Stimulated activated CD4-positive, alpha-beta T cell treated with anti-CD3 and anti-CD28 coated beads, TNF-alpha, amount 100 ng/mL, for 1 hour (primary cell): ENCODE results near the gene TRIO.
"Not testable (repeated sequence)": the region's sequence is repeated elsewhere in the genome, so short reads cannot be mapped to it uniquely, and the experiment has no call there.

Experiments used
- DNase-seq, 3 donors: peaks; one replicate each; pipeline ENCODE4 v3.0.0-alpha.2; 2020; ENCODE audit warnings: low read depth in 3 of 3, low spot score in 1 of 3

The TRIO gene

DNA sequence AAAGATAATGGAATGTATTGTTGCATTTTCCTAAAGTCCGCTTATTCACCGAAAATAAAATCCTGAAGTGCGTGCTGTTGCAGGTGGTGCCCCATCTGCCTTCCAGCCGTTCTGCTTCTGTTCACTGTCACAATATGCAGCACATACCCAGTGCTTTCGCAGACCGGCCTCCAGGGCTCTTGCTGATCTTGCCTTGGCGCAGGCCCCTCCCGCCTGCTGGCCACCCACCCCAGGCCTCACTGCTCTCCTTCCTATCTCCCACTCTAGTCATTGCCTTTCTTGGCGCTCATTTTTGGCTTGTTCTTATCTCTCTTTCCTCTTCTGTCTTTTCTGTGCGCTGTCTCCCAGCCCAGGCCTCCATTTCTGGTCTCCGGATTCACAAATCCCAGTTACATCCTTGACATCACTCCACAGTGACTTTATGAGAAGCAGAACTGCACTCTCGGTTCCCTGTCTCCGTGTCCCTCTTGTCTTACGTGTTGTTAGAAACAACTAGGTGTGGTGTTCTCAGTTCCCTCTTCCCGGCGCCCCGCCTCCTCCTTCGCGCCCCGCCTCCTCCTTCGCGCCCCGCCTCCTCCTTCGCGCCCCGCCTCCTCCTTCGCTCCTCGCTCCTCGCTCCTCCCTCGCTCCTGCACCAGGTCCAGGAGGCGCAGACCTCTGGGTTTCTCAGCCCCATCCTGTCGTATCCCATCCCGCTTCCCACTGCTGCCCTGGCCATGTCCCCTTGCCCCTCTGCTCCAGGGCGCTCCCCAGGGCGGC is 236.8 kb downstream of the TRIO start:
- no peak for DNase-seq

DNA sequence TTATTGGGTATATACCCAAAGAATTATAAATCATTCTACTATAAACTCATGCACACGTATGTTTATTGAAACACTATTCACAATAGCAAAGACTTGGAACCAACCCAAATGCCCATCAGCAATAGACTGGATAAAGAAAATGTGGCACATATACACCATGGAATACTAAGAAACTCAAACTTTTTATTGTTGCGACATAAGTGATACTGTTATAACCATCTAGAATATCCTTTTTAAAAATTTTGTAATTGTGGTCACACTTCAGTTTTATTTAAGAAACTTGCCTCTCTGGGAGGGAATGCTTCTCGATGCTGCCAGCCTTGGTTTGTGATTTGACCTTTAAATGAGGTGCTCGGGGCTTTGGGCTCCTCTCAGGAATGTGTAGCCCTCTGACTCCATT is 237.6 kb downstream of the TRIO start:
- no peak for DNase-seq

DNA sequence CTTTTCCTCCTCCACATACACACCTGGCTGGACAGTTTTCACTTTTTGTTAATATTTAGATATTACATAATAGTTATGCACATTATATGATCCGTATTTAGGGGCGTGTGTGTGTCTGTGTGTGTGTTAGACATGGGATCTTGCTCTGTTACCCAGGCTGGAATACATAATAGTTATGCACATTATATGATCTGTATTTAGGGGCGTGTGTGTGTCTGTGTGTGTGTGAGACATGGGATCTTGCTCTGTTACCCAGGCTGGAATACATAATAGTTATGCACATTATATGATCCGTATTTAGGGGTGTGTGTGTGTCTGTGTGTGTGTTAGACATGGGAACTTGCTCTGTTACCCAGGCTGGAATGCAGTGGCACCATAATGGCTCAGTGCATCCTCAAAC is 239.5 kb downstream of the TRIO start:
- DNase-seq: no peak

DNA sequence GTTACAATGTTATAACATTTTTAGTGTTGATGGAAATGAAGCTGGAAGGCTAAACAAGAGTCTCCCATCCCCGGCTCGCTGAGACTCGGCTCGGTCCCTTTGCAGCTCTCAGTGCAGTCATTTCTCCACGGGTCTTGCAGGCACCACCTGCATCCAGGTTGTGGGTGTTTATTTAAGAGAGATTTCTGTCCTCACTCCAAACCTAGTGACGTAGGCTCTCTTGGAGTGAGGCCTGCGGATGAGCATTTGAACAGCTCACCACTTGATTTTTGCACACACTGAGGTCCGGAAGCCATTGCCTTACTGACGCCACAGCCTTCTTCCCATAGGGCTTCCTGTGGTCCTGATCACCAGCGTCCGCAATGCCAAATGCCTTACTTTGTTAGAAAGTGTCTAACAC is 240.8 kb downstream of the TRIO start:
- DNase-seq: no peak

DNA sequence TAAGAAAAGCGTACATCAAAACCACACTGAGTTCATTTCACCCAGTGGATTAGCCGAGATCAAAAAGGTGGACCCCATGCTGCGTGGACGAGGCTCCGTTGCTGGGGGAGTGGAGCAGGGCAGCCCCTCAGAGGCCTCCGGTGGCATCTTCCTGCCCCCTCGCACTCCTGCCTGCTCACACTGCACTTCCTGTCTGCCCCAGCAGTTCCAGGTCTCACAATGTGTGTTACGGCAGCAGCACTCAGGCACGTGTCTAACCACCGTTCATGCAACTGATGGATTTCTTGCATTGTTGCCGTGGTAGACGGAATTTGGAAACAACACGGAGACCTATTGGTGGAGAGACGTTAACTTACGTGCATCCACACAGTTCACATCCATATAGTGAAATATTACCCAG is 241.9 kb downstream of the TRIO start:
- DNase-seq: no peak

DNA sequence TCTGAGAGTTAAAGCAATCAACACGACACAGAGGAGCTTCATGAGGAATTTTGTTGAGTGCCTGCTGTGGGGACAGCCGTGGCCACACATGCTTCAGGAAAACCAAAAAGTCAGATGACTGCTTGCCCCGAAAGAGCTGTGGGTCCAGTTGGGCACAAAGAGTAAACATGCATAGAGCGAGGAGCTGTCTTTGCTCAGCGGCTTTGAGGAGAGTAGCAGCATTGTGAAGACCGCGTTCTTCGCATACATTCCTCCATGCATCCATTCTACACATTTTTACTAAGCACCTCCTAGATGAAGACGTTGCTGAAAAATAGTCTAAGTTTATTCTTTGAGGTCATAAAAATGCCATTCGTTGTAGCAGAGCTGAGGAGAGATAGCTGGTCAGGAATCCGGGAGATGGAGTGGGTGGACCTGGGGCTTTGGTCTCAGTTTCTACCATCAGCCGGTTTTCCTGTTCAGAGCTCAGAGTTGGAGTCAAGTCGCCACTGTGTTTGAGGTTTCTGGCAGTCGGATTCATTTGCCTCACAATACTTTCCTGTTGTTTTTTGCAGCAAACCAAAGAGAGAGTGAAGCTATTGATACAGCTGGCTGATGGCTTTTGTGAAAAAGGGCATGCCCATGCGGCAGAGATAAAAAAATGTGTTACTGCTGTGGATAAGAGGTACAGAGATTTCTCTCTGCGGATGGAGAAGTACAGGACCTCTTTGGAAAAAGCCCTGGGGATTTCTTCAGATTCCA is 243.9 kb downstream of the TRIO start:
- no peak for DNase-seq

DNA sequence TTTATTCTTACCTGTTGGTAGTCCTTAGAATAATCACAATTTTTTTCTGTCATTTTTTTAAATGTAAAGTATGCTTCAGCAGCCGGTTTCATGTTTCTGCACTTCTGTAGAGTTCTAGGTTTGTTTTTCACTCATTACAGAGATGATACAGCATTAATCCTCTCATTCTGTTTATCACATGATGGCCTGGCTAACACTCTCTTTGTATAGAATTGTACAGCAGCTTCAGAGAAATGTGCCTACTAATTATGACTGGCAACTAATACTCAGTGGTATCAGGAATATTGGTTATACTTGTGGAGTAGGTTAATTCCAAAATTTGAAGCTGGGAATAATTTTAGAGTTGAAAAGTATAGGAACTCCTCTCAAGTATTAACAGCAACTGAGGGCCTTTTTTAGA is 245.6 kb downstream of the TRIO start:
- no peak for DNase-seq

DNA sequence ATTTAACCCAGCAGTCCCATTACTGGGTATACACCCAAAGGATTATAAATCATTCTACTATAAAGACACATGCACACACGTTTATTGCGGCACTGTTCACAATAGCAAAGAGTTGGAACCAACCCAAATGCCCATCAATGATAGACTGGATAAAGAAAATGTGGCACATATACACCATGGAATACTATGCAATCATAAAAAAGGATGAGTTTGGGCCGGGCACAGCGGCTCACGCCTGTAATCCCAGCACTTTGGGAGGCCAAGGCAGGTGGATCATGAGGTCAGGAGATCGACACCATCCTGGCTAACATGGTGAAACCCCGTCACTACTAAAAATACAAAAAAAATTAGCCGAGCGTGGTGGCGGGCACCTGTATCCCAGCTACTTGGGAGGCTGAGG is 249.4 kb downstream of the TRIO start:
- not testable (repeated sequence) for DNase-seq

- no peak for DNase-seq
Measured at GRCh38 chr5:14394365-14394764, 251.2 kb downstream of the TRIO start.

DNA sequence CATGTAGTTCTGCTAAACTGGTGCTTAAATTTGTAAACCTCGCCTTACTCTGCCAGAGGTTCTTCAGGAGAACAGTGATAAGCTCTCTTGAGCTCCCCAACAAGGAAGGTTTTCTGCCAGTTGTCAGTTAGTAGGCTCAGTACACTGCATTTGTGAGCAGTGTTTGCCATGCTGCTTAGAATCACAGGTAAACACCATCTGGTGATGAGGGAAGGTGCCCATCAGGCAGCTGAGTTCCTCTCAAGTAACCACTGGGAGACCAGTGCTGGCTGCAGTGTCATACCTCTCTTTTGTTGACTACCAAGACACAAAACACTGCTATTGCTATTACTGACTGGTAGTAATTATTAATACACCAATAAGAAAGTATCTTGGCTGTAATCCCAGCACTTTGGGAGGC is 252.3 kb downstream of the TRIO start:
- DNase-seq: no peak

DNA sequence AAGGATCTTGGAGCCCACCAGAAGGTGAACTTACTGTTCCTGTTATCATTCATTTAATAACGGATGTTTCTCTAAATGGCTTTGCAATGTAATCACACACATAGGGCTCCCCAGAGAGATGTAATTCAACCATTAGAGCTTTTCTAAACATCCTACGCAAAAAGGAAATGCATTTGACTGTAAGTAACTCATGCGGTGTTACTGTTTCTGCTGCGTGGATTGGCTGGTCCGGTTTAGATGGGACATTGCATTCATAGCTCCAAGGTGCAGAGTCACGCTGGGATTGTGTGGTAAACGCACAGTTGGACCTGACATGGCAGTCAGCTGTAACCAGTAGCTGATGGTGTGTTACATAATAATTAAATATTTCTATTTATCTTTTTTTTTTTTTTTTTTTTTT is 252.9 kb downstream of the TRIO start:
- no peak for DNase-seq

GRCh38 chr5:14396737-14397136 is 253.6 kb downstream of the TRIO start:
- no peak for DNase-seq

DNA sequence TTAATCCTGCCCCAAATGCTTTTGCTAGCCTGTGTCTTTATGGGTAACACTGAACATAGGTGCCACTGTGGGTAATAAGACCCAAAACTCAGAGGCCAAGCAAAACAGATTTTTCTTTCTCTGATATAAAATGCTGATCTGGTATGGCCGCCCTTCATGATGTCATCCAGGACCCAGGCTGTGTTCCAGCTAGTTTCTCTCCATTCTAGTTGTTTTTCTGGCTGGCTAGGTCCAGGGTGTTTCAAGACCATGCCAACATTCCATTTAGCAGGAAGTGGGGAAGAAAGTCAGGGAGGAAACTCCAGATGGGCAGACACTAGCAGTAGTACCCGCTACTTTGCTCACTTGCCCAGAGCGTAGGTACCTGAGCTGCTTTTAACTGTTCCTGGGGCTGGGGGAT is 254.6 kb downstream of the TRIO start:
- DNase-seq: no peak

DNA sequence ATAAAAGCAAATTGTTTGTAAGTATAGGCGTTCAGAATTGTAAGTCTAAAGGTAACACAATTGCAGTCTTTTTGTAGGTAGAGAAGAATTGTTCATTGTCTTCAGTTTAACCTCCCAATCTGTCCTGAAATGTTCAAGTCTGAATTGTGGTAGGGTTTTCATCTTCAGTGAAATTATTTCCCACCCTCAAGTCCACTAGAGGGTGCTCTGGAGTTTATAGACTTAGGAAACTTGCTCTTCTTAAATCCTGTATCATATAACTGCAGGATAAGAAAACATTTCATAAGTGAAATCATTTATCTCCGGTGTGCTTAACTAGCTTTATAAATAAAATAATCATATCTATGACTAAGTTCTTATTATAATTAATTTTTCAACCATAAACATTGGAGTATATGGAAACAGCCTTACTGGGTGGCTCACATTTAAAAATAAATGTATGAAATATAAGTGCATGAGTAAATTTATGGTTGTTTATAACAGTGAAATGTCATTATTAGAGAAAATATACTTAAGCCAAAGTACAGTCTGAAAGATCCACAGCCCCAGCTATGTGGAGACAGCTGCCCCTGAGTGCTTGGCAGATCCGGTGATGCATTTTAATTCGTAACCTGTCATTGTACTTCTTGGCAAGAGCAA is 256.0 kb downstream of the TRIO start:
- DNase-seq: no peak

- no peak for DNase-seq
Measured at GRCh38 chr5:14400085-14400484, 256.9 kb downstream of the TRIO start.

GRCh38 chr5:14400611-14401010 is 257.5 kb downstream of the TRIO start:
- no peak for DNase-seq

DNA sequence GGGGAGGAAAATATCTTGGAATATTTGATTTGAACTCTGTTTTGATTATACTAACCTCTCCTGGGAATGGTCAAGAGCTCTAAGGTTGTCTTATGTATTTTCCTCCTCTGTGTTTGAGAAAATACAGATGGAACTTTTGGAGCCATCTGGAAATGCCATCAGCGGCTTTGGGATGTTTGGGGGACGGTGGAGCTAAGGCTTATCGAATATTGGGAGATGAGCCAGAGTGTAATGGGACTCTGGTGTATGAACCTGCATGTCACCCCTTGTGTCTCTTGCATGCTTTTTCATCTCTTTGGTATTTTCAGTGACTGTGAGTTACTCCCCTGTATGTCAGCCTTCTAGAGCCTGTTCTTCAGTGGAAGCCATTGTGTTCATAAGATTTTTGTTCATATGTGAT is 258.5 kb downstream of the TRIO start:
- no peak for DNase-seq

GRCh38 chr5:14402424-14402823 is 259.3 kb downstream of the TRIO start:
- no peak for DNase-seq

DNA sequence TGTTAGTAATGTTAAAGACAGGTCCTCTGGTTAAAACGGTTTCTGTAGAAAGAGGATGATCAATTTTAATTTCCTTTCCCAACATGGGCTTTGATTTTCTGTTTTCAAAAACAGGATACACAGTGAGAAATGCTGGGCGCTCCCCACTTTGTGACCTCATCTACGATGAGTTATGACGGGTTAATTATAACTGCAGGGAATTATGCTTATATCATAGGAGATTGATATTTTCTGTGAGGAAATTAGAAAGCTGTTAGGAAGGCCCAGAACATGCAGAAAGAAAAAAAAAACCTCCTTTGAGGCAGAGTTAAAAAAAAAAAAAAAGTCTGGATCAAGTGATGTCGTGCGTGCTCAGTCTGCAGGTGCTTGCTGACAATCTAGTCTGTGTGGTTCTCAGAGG is 261.6 kb downstream of the TRIO start:
- no peak for DNase-seq

GRCh38 chr5:14405267-14405666 is 262.1 kb downstream of the TRIO start:
- no peak for DNase-seq

GRCh38 chr5:14405706-14406553 is 262.8 kb downstream of the TRIO start:
- no peak for DNase-seq

- DNase-seq: no peak
Measured at GRCh38 chr5:14406554-14406849, 263.4 kb downstream of the TRIO start.
